Left forelimb (tissue), 1 donor: ENCODE results near the gene ATP8B4.
"Not testable (repeated sequence)": the region's sequence is repeated elsewhere in the genome, so short reads cannot be mapped to it uniquely, and the experiment has no call there.

Source experiments
- DNase-seq: peaks from one replicate; pipeline ENCODE4 v3.0.0-alpha.2; 2018; ENCODE audit warnings: low spot score

Gene ATP8B4

DNA sequence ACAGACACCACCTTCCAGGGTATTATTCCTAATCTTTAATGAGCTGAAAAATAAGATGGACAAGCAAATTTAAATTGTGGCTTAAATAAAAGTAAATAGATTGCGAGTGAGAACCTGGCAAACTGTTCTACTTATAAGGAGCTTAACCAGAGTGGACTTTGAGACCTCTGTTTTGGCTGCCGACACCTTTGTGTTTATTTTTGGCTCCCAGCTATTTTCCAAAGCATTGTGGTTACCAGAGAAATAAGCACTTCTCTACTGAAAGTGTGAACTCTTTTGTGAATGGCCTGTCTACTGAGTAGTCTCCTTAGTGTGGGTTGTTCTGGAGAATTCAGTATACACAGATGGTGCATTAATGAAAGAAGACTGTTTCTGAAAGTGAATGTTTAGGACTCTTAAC lies 109.4 kb downstream of the ATP8B4 start:
- no peak for DNase-seq

- peak; percentile 81 for DNase-seq
Measured at GRCh38 chr15:50003786-50004334, 115.2 kb downstream of the ATP8B4 start.

- DNase-seq: no peak
Measured at GRCh38 chr15:49991587-49991986, 127.4 kb downstream of the ATP8B4 start.

DNA sequence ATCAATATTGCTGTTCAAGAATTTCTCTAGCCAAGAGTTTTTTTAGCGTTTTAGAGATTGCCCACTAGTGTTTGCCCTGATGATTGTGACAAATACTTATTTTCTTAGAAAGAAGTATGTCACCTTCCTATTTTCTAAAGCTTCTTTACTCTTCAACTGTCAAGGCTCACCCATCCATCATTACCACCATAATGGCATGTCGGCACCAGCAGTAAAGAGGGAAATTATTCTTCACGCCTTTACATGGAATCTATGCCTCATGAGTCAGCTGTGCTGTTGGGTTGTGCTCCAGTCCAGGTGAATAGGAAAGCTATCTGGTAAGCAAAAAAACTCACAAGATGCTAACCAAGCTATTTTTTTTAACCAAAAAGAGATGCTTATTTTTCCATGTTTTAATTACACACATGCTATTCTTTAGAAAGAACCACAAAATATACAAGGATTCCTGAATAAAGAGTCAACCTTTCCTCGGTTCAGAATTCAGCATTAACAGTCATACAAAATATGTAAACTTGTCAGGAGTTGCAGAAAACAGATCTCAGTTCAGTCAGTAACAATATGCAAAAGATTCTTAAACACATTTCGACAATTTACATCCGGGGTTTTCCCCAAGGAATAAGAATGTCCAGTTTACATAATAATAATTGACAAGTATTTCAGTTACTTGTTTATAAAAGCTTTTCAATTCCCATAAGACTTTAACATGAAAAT lies 128.0 kb downstream of the ATP8B4 start:
- DNase-seq: no peak

- no peak for DNase-seq
Measured at GRCh38 chr15:49989498-49989897, 129.5 kb downstream of the ATP8B4 start.

GRCh38 chr15:49988766-49989165 lies 130.3 kb downstream of the ATP8B4 start:
- no peak for DNase-seq

DNA sequence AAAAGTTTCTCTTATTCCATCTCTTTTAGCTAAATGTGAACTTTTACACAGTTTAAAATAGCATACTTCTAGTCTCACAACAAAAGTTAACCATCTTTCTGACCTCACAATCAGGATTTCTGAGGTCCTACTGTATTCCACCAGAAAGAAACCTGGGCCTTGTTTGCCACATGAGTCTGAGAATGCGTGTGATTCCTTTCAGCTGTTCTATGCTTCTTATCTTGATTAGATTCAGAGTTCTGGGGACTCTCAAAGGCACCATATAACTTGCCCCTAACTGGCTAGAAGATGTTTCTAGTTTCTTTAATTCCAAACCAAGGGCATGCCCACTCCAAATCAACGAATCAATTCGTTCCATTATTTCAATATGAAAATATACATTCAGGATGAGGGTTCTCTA lies 131.1 kb downstream of the ATP8B4 start:
- DNase-seq: no peak

DNA sequence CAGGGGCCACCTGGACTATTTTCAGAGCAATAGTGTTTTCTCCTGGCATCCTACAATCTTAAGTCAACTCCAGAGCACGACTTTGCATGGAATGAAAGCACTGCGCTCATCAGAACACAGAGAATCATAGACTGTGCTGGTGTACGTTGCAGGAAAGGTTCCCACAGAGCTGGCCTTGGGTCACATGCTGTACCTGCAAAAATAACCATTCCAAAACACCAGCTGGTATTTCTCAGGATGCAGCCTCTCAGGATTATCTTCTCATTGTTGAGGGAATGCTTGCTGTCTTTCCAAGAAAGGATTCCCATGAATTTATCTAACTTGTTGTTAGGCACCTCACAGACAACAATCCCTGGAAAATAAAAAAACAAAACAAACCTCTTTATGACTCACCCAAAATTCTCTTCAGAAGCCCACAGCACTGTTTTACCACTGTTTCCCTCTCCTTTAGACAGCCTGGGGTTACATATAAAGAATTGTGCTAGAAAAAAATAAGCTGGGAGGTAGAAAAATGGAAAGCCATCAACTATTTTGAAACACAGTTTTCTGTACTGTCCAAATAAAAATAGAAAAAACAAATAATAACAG lies 131.7 kb downstream of the ATP8B4 start:
- no peak for DNase-seq

DNA sequence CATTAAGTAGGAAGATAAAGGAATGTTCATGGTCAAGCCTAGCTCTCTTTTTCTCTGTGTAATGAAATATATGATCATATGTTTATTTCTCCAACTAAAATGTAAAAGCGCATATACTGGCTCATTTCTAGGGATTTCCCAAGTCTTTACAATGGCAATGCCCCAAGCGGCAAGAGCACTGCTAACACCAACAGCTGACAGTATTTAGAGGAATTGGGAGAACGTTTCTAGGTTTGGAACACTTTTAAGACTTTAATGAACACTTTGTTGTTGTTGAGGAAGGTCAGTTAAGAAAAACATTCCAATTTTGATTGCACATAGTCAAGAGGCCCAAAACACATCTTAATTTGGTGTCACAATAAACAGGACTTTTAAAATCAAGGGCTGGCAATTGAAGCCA lies 132.7 kb downstream of the ATP8B4 start:
- no peak for DNase-seq

DNA sequence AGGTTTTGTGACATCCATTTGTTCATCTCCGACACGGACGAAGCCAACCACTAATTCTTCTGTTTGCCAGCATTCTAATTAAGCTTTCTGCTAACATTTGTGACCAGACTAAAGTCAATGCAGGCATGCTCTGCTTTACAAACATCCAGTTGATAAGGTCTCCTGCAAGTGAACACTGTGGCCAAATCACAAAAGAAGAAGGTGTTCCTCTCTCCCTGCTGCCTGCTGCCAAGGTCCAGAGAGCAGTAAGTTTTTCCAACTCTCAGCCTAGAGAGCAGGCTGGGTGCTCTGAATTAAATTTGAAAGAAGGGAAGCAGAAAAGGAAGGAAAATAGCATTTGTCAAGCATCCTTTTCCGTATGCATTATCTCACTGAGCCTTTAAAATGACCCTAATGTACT lies 133.6 kb downstream of the ATP8B4 start:
- no peak for DNase-seq

- no peak for DNase-seq
Measured at GRCh38 chr15:49984436-49984835, 134.6 kb downstream of the ATP8B4 start.

- no peak for DNase-seq
Measured at GRCh38 chr15:49982584-49982983, 136.4 kb downstream of the ATP8B4 start.

GRCh38 chr15:49979705-49980382 lies 139.2 kb downstream of the ATP8B4 start:
- DNase-seq: no peak

DNA sequence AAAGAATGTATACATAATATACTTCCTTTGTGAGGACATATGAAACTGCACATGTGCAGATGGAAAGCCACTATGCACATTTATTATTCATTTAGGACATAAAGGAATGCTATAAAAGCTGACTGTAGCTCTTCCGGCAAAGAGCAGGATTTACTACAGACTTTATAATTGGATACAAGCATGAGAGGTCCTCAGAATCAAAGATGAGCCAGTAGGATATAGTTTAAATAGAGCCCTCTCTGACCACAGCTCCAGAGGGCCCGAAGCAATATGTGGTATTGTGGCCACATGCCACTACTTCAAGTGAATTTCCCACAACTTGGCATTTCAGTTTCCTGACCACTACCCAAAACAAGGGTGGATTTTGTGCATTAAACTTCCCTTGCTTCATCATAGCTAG lies 140.9 kb downstream of the ATP8B4 start:
- DNase-seq: no peak

DNA sequence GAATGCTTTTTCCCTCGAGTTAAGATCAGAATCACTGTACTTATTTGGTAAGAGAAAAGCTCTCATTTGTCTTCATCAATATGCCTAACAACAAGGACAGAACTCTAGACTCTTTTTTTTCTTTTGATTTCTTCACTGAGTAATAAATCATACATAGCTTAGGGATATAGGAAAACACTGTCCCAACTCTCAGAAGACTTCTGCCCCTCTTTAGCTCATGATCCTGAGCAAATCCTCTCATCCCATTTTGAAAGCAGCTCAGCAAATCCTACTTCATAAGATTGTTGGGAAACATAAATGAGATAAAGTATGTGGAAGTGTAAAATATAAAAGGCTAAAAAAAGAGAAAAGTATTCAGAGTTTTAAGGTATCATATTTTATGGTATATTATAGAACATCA lies 141.7 kb downstream of the ATP8B4 start:
- DNase-seq: no peak

- no peak for DNase-seq
Measured at GRCh38 chr15:49964551-49964950, 154.5 kb downstream of the ATP8B4 start.

- DNase-seq: no peak
Measured at GRCh38 chr15:49964061-49964460, 155.0 kb downstream of the ATP8B4 start.

- not testable (repeated sequence) for DNase-seq
Measured at GRCh38 chr15:49963033-49963772, 155.8 kb downstream of the ATP8B4 start.

DNA sequence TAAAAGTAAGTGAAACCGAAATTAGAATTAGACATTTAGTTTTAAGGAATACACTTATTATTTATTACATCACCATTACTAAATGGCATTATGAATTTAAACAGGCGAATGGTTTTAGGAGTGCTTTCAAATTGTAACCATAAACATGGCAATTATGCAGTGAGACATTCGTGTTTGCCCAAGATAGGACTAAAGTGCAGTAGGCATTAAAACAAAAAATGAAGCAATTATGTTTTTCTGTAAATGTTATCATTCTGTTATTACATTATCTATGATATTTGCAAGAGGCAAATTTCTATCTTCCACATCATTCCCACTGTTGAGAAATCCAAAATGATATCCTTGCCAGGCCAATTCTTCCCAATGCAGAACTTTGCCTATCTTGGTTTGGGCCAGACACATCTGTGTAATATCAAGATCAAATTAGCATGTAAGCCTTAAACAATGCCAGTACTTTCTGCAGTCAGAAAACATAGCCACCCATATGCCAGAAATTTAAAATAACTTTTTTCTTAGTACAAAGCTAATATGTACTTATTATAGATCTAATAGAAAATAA lies 156.9 kb downstream of the ATP8B4 start:
- DNase-seq: no peak

DNA sequence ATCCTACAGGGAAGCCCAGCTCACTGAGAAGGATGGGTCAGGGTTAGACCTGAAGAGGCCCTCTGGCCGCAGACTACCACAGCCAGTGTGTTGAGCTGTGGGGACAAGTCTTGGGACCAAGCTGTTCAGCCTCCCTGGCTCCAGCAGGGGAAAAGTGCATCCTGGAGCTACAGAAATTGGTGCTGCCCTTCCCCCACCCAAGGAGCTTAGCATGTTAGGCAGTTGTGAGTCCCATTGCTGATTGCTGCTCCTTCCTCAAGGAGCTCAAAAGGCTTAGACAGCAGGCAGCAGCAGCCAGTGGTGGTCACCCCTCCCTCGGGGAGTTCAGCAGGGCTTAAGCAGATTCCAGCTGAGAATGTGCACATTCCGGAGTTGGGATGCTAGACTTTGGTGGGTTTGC lies 165.6 kb downstream of the ATP8B4 start:
- DNase-seq: no peak

GRCh38 chr15:49946681-49947080 lies 172.4 kb downstream of the ATP8B4 start:
- no peak for DNase-seq

DNA sequence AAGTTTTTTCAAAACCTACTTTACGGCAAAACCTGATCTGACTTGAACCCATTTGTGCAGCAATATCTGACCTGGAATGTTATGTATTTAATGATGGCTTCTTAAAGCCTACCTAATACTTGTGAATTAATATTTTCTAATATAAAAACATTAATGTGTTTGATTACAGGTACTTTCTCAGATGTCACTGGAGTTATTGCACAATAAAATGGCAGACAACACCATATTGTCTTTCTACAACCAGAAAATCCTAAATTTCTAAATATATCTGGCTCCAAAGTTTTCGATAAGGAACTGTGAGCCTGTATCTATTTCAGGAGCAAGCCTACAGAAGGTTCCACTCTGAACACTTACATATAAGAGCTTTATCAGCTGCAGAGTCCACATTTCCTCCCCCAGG lies 184.5 kb downstream of the ATP8B4 start:
- DNase-seq: no peak
